Measurements from ENCODE around the gene C5.

The C5 gene

DNA sequence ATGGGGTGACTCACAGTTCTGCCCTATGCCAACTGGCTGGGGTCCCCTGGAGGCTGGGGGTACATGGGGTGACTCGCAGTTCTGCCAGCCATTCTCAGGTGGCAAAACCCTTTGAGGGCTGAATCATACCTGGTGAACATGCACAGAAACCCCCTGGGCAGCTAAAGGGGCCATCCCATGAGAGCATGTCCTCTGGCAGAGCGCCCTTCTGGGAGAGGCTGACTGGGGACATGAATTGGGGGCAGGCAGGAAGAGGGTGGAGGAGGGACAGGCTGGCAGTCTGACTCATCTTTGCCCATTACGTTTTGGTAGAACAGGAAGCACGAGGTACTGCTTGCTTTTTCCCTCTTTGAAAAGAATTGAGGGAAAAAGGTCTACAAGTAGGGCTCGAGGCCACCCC lies 140.2 kb downstream of the C5 start:
- no peak for DNase-seq (ENCODE audit: low spot score)

- DNase-seq (ENCODE audit: low spot score), result no peak
Measured at GRCh38 chr9:120905315-120906164, 144.5 kb downstream of the C5 start.

DNA sequence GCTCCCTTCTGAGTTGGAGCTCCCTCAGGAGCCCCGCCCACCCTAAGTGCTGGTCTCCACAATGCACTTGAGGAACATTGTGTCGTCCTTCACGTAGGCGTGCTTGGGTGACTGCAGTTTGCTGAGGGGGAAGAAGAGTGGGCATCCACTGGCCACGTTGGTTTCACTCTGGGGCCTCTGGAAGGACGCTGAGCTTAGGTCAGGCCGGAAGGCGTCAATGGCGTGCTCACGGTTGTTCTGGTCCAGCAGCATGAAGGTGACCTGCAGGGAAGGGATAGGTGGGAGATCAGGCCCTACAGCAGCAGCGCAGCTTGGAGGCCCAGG lies 145.1 kb downstream of the C5 start:
- no peak for DNase-seq (ENCODE audit: low spot score)

DNA sequence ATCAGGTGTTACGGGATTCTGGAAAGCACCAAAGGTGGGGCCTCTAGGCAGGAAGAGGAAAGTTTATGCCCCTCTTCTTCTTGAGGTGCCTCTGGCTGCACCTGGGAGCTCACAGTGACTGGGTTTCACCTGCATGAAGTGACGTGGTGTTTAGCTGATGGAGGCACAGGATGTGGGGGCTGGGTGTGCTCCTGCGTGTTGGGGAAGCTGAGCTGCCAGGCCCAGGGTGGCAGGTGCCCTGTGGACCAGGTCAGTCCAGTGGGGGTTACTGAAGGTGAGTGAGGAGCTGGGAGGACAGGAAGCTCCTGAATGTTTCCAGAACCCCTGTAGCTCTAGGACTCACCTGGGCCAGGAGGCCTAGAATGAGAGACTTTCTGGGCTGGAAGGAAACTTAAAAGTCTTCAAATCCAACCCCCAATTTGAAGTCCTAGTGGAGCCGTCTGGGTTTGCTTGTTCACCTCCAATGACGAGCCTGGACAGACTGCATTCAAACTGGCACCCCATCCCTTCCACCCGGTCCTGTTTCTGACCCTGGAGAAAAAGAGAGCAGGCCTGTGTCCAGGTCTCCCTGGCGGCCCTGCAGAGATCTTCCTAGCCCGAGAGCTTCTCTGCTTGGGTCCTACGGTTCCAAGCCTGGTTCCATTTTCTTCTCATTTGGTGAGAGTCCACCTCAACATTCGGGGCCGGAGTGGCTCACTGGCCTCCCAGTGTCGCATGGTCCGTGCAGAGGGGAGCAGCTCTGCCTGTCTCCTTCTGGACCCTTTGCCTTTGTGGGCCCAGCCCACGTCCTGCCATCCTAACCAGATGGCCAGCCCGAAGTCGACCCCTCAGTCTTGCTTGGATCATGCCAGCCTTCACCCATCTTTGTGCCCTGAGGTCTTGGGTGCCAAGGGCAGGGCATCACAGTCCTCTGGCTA lies 145.8 kb downstream of the C5 start:
- no peak for DNase-seq (ENCODE audit: low spot score)

GRCh38 chr9:120902569-120903535 lies 147.2 kb downstream of the C5 start:
- no peak for DNase-seq (ENCODE audit: low spot score)

All from hematopoietic multipotent progenitor cell treated with erythropoietin and hydrocortisone succinate and interleukin-3 and kit ligand, for 15 days (in vitro differentiated cells).